SW 1271 (cell line): Measurements from ENCODE around the gene KRT77.
"Not testable (repeated sequence)": the region's sequence is repeated elsewhere in the genome, so short reads cannot be mapped to it uniquely, and the experiment has no call there.

Source experiments
- DNase-seq, 2 experiments: peaks; one replicate each; lab custom pipeline; 2025; lab: John Stamatoyannopoulos, UW

KRT77 gene

DNA sequence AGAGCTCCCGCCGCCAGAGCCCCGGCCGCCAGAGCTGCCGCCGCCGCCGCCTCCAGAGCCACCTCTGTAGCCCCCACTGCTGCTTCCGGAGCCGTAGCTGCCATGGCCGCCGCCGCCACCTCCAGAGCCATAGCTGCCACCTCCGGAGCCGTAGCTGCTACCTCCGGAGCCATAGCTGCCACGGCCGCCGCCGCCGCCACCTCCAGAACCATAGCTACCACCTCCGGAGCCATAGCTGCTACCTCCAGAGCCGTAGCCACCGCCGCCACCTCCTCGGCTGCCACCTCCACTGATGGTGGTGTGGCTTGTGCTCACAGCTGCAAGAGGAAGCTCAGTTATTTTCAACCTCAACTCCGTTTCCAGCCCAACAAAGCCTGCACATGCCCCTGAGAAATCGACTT is 28.0 kb downstream of the KRT77 start:
- DNase-seq, result no peak

DNA sequence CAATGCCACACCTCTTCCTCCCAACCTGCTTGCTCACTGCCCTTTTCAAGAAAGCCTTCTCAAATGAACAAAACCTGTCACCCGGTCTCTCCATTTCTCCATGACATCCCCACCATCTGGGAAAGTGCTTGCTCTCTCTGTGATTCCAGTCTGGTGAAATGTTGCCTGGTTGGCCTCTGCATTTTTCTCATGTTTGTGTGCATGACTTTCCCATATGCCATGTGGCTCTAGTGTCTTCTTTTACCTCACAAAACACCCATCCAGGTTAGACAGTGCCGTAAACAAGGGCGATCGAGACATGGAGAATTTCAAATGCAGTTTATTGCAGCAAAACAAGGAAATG is 28.9 kb downstream of the KRT77 start:
- DNase-seq, result no peak

DNA sequence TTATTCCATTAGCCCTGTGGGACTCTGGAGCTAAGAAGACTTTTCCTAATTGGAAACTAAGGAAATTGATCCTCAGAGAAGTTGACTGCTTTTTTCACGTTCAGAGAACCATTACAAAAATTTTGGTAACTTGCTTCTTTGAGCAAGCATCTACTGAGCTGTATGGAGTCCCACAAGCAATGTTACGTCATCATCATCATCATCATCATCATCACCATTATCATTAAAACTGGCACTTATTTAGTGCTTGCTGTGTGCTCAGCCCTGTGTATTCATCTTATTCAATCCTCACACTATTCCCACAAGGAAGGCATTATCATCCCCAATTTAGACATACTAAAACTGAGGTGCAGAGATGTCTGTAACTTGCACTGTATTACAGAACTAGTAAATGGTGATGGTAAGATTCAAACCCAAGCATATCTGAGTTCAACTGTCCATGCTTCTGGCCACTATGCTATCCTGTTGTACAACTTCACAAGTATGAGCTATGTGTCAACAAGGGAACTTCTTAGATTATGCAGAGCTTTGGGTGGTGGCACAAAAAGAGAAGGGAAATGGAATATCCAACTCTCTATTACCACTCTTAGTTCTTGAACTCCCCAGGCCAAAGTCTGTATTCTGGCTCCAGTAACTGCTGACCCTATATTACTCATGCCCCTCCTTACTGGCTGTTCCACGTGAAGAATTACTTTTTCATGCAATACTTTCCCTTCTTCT is 29.5 kb downstream of the KRT77 start:
- DNase-seq, result no peak

DNA sequence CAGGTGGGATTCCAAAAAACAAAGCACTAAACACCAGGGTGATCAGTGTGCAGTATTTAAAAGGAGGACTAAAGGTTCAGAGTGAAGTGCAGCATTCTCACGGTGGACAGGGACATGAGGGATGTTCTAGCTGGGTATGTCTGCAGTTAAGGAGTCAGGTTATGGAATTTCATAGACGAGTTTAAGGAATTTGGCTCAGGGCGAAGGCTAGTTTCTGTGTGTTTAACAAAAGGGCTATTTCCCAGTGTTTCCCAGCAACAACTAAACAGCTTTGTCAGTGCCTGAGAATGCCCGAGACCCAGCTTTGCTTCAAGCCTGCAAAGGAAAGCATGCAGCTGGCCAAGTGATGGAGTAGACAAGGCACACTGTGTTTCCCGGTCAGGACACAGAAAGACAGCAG is 30.1 kb downstream of the KRT77 start:
- no peak for DNase-seq

DNA sequence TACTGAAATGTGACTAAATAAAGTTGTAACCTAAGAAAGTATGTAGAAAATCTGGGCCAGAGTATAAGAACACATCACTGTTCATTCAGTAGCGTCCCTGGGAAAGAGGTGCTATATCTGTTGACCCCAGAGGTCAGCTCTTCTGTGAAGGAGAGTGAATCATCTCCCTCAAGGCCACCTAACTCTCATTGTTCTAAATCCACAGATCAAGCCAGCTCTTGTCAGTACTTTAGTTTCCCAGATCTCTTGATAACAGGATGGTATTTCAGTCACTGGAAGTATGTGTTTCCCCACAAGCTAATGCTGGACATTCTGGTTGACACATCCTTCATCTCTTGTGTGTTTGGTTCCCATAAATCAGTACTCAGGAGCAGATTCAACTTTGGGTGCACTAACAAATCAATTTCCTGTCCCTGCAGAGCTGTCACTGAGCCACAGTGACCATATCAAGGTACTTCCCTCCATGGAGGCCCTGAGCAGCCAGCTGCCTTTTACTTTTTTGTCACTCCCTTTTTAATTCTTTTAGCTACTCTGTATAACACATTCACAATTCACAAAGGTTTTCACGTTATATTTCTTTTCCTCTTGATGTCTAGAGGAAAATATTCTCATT is 30.9 kb downstream of the KRT77 start:
- DNase-seq, result peak in 1 of 2 experiments; percentile 10

DNA sequence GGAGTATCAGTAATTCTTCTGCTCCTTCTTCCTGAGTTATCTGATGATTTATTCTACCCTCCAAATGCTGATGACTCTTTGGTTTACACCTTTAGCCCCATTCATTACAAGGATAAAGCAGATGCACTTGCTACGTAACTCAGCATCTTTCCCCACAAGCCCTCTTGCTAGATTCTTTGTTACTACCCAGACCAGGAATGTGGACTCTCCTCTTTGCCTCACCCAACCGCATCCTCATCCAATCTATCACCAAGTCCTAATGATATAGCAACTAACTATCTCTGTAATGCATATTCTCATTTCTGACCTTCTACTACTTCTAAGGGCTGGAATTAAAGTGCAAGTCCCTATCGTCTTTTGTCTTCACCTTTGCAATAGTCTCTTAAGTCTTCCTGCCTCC is 32.4 kb downstream of the KRT77 start:
- DNase-seq, result no peak

DNA sequence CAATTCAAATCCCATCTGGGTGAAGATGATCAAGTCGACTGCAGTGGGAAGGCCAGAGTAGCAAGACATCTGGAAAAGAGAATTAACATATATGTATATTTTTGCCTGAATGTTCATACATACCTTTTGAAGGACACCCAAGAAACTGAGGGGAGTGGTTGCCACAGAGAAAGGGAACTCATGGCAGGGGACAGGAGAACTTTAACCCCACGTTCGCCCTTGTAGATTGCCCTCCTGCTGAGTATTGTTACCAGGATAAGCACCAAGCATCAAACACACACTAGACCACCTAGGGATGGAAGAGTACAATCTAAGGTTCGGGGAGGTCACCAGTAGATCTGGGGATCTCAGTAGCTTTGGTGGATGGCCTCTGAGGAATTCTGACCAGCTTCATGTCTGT is 32.8 kb downstream of the KRT77 start:
- DNase-seq, result no peak

DNA sequence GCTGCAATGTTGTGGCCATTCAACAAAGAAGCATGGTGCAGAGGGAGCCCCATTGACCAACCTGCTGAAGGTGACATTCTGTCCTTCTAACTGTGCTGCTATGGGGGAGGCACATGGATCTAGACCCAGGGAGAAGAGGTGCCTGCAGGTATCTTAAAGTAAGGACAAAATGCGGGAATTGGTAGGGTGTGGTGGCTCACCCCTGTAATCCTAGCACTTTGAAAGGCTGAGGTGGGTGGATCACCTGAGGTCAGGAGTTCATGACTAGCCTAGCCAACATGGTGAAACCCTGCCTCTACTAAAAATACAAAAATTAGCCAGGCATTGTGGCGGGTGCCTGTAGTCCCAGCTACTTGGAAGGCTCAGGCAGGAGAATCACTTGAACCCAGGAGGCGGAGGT is 33.4 kb downstream of the KRT77 start:
- not testable (repeated sequence) for DNase-seq

DNA sequence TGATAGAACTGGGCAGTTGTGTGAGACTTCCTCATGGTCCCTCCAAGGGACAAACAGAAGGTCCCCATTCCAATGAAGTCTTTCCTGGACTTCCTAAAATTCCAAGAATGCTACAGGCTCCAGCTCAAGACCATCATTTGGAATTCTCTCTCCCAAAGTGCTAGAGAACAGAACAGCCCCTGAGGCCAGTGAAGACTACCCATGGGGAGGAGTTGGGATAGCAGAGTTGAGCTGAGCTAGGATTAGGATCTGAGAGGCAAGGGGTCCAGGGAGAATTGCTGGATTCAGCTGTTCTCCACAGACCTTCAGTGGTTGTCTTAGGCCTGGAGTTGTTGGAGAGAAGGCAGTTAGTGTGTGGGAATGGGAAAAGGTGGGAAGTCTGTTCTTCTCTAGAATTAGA is 33.9 kb downstream of the KRT77 start:
- no peak for DNase-seq

DNA sequence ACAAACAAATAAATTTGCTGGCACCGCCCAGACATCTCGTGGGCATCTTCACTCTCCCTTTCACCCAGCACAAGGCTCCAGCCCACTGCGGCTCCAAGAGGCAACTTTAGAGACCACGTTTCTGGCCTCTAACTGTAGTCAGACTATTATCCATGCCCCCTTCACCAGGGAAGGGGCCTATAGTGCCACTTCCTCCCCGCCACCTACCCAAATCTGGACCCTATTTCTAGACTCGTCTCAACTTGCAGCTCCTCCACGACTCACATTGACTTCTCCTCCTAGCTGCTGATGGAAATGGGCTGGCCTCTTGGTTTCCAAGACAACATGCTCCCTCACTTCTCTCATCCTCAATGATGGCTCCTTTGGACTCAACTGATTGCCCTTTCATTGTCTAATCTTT is 35.4 kb downstream of the KRT77 start:
- no peak for DNase-seq

DNA sequence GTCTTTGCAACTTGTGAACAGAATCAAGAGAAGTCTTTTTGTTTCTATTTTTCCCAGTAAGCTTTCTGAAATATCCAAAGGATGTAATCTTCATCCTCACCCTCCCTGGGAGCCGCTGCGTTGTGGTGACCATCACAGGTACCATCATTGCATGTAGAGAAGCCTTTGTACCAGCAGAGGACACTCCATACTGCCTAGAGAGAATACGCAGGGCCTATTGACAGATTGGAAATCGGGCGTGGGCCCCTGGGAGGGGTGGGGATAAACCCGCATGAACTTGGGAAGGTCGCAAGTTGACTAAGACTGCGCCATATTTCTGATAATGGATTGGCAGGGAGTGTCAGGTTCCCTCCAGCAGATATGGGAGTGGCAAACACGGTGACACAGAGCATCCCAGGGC is 35.8 kb downstream of the KRT77 start:
- no peak for DNase-seq

DNA sequence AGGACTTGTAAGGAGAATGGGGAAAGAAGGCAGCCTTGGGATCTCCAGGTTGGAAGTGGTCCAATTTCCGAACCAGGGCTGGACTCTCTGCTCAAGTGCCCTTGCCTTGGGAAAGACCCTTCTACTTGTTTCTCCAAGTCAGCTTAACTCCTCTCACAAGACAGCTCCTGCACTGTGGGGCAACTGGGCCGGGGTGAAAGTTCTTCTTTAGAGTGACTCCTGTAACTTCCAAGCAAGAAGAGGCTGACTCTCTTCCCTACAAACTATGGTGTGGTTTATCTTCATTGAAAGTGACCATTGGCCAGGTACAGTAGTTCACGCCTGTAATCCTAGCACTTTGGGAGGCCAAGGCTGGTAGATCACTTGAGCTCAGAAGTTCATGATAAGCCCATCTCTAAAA is 36.9 kb downstream of the KRT77 start:
- no peak for DNase-seq

DNA sequence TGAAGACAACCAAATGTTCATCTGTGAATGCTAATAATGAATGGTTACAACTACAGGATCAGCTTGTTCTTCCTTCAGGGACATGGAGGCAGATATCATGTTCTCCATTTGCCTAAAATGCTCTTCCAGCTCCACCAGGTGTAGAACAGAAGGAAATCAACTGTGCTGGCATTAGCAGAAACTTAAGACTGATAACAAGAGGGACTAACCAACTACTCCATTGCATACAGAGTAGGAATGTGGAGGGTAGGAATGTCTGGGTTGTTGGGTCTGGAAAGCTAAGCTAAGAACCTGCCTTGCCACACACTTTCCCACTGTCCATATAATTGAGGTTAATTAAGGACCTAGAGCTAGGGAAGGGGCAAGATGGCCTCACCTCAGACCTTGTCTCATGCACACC is 39.9 kb downstream of the KRT77 start:
- DNase-seq, result no peak

DNA sequence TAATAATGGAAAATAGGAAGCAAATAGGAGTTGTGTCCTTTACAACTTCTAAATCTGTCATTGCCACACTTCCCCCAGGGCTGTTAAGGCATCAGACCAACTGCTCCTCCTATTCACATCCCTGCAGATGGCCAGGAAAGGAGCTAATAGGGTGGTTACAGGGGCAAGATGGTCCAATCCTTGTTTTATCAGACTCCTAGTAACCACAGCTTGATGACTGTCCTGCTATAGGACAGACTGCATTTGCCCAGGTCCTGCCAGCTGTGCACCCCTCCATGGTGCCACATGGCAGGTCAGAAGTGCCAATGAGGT is 40.5 kb downstream of the KRT77 start:
- DNase-seq, result no peak

DNA sequence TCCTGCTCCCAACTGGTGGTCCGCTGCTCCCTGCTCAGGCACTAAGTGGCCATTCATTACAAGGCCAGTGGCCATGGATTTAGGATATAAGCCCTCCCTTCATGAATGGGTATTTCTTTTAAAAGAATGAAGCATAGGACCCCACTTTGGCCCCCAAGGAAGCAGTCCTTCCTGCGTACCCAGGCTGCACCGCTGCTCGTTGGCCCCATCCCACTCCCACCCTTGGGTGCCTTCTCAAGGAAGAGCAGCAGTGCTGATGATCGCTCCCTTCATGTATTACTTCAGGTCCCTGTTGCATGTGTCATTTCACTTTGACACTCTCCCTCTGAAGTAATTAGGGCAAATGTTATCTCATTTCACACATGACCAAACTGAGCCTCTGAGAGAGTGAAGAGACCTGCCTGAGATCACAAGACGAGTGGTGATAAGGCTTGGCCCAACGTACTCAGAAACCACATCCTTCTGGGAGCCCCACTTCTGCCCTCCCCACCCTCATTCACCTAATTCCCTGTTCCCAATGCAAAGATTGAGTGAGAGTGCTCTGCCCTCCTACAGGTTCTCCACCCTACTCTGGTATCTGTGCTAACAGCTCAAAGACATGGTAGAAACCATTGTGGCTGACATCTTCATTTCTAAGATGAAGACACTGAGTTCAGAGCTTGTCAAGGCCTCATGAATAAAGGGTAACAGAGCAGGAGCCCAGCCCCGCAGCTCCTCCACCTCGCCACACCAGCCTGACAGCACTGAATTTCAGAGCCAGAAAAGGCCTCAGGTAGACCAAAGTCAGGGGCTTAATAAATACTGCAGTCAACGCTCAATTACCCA is 41.0 kb downstream of the KRT77 start:
- no peak for DNase-seq

DNA sequence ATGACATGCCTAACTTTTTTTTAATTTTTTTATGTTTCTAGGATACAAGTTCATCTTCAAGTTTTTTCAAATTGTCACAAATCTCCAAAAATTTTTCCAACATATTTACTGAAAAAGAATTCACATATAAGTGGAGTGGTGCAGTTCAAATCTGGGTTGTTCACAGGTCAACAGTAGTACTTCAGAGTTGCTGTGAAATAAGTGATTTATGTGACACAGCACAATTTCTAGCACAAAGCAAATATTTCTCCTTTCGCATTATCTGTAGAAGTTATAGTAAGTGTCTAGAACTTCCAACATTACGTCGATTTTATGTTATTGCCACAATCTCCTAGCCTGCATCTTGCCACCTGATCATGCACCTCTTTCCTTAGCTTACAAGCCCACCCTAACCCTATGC is 41.7 kb downstream of the KRT77 start:
- DNase-seq, result no peak

DNA sequence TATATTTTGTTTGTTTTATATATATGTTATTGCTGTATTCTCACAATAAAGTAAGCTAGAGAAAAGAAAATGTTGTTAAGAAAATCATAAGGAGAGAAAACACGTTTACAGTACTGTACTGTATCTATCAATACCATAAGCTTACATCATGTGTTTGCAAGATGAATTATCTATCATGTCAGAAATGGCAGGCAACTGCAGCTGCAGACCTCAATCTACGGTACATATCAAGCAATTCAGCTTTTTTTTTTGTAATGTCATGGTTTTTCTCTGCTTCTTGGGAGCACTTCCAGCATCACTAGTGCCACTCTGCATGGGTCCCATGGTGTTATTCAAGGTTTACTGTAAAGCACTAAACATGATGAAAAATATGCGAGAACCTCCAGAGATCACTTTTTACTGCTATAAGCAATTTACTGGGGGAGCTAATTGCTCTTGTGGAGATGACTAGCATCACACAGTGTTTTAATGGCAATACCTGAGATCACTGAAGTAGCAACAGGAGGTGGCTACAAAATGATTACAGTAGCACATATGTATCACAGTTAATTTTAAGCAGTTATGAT is 42.3 kb downstream of the KRT77 start:
- no peak for DNase-seq

DNA sequence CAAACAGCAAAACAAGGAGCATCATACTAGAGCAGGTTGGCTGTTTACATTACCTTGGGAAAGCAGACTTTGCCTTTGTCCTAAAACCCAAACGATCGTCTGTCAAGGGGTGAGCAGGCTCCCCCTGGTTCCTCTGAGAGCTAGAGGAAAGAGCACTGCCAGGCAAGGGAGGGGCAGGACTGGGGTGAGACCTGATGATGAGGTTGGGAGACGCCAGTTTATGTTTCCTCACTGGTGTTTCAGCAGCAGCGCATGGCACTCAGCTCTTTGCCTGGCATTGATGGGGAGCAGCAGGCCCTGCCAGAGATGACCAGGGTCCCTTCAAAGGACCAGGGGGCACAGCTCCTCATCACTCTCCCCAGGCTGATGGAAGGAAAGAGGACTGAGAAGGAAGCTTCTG is 43.4 kb downstream of the KRT77 start:
- DNase-seq, result no peak

DNA sequence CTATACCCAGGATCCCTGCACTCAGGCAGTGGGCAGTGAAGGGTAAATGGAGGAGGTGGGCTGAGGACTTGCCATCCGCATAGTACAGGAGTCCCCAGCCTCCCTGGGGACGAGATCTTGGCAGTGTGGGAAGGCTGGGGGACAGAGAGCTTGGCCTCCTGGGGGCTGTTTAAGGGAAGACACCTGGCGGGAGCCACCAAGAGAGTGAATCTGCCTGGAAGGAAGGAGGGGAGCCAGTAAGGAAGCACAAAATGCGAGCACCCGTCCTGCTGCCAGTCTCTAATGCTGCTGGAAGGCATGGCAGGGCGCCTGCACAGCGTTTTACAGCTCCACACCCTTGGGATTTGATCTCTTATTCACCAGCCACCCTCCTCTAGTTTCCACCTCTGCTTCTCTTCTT is 43.9 kb downstream of the KRT77 start:
- no peak for DNase-seq

DNA sequence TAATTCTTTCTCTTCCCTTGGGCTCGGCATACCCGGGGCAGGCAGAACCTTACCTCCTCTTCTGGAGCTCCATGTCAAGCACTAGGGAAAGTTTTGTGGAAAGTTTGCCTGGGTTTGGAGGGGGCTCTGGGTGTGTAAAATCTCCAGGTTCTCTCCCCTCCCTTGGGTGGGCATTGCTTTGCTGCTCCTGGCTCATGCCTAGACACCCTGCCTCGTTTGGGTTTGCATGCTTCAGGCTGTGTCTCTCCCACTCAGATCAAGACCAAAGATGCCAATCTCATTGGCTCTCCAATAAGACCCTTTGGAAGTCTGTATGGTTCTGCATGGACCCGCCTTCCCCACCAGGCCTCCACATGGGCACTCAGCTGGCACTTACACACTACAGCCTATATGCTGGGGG is 45.1 kb downstream of the KRT77 start:
- no peak for DNase-seq

DNA sequence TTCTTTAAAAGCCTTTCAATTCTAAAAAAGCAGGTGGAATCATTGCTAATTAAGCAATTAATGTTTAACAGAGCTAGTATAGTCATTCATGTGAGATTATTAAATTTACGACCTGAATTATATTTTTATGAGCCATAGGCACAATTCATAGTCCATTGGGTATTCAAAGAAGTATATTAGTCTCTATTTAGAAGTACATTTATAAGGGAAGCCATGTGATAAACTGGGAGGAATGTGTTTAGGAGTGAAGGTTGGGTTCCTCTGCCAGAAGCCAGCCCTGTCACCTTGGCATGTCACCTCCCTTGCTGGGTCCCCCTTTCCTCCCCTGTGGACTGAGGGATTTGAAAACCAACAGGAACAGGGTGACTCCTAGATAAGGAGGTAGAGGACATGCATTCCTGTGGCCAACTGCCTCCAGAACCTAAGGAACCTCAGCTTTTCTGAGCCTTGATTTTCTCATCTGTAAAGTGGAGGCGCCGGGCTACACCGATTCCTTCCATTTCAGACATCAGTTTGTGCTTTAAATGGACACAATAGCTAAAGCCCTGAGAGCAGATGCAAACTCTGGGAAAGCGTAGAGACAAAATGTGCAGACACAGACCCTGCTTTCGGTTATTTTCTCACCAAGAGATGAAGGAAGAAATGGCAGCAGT is 45.9 kb downstream of the KRT77 start:
- no peak for DNase-seq

DNA sequence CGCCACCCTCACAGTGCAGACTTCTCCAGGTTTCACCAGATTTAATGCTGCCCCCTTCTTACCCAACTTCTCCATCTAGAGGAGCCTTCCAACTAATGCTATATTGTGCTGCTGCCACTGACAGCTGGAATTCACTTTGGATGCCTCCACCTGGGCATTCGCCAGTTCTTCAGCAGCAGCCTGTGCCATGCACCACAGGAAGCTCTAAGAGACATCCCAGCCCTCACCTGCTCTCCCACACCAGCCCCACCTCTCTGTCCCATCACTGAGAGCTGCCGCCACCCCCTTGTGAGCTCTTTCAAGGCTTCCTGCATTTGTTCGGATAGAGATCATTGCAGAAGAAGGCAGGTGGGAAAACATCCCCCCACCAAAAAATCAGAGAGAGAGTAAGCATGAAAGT is 46.7 kb downstream of the KRT77 start:
- DNase-seq, result no peak

DNA sequence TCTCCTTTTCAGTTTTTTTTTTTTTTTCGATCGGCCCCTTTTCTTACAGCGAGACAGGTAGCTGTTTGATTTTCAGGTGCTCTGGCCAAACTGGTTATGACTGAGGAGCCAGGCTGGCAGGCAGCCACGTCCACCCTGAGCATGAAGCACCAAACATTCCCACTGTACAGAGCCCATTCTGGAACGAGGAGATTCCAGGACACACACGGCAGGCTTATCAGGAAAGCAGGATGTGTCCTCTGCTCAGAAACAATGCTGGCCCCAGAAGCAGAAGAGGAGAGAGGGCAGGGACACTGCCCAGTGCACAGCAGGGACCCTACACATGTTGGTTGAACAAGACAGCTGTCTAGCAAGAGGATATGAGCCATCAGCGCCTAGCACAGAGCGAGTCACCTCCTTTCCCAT is 47.6 kb downstream of the KRT77 start:
- peak in 1 of 2 experiments; percentile 12 for DNase-seq
